Activated naive CD8-positive, alpha-beta T cell treated with anti-CD3 and anti-CD28 coated beads, Interleukin-2, amount 10 ng/mL, durations not matched to agents 7 days and 5 days (primary cell): ENCODE data around the gene EMC9. TPM values are rescaled to one million over a fixed set of nuclear protein-coding genes. Genes with fewer than 3 reads are reported as not detected.

Experiments used
- ATAC-seq: fragments of 150-1000 bp; cut with Tn5 transposase; one replicate; pipeline ENCODE4 v1.10.0; 2021; ENCODE audit warnings: low read depth, moderate library complexity
- POLR2A ChIA-PET: fragments of 350-600 bp; sonication (Branson Sonifier 250); formaldehyde crosslinking; loops from one replicate; lab custom pipeline; 2021; ENCODE audit warnings: antibody characterized with exemption; lab: Charles Lee
- DNase-seq: peaks from one replicate; pipeline ENCODE4 v3.0.0; 2021
- H3K27ac Mint-ChIP-seq: one replicate; pipeline ENCODE4 v1.8.0; 2022; ENCODE audit warnings: mild to moderate bottlenecking, mixed read lengths
- H3K27me3 Mint-ChIP-seq: one replicate; pipeline ENCODE4 v1.8.0; 2022; ENCODE audit warnings: mild to moderate bottlenecking, moderate library complexity, mixed read lengths
- H3K36me3 Mint-ChIP-seq: one replicate; pipeline ENCODE4 v1.8.0; 2021; ENCODE audit warnings: mild to moderate bottlenecking, mixed read lengths
- H3K4me1 Mint-ChIP-seq: one replicate; pipeline ENCODE4 v1.8.0; 2021; ENCODE audit warnings: mixed read lengths
- H3K4me3 Mint-ChIP-seq: one replicate; pipeline ENCODE4 v1.8.0; 2022; ENCODE audit warnings: mild to moderate bottlenecking, moderate library complexity, mixed read lengths
- H3K9me3 Mint-ChIP-seq: one replicate; pipeline ENCODE4 v1.8.0; 2021; ENCODE audit warnings: mixed read lengths
- total RNA-seq, 2 experiments: library from RNA; stranded (reverse); gene quantifications; one replicate each; pipeline ENCODE4 v1.2.3, GENCODE V29; 2021

Gene EMC9
- total RNA-seq, 2 experiments from 2014 or later: 41.6 to 43.9 TPM

- H3K36me3 Mint-ChIP-seq: peaks cover 9% of the 10 kb centered on the region
- POLR2A ChIA-PET: interaction anchor here (1.0 to 5.6 kb wide), 6 partner anchors 9 to 81 kb away, joined by 3 to 51 read pairs (median 6); partner anchors contain the start of genes CHMP4A, DCAF11, IRF9 and NRL
- no peak overlapping the region for H3K4me3 Mint-ChIP-seq
Measured at GRCh38 chr14:24131549-24131966, 9.8 kb downstream of the EMC9 start.

GRCh38 chr14:24130717-24131548, 10.5 kb downstream of the EMC9 start:
- no peak for ATAC-seq
- POLR2A ChIA-PET: interaction anchor here (1.2 to 5.6 kb wide), 5 partner anchors 9 to 33 kb away, joined by 3 to 51 read pairs (median 9); partner anchors contain the start of genes DCAF11, IRF9, NRL and PSME2
- peak overlapping the region; percentile 38 for H3K27ac Mint-ChIP-seq

More at GRCh38 chr14:24131549-24131966, 9.8 kb downstream of the EMC9 start:
- ATAC-seq (no peak), DNase-seq (no peak)
- H3K27ac Mint-ChIP-seq: peak overlapping the region; percentile 88
- no peaks in the 10 kb centered on the region for H3K27me3 Mint-ChIP-seq
- H3K4me1 Mint-ChIP-seq: peaks cover 25% of the 10 kb centered on the region
- H3K9me3 Mint-ChIP-seq: no peaks in the 10 kb centered on the region

GRCh38 chr14:24130380-24130716, 11.0 kb downstream of the EMC9 start, which contains the start of gene FITM1:
Gene FITM1, plus strand, starts transcription at chr14:24130659. Its CDS starts 905 bp downstream, at chr14:24131564.
- POLR2A ChIA-PET: interaction anchor here (1.2 to 5.6 kb wide), 2 partner anchors 14 to 34 kb away, joined by 3 to 51 read pairs; partner anchors contain the start of genes DCAF11 and NRL
- peak within 1 kb of the TSS; percentile 38 for H3K27ac Mint-ChIP-seq
- ATAC-seq (no peak), DNase-seq (no peak)
- no peaks in the 10 kb centered on the region for H3K9me3 Mint-ChIP-seq
- H3K4me3 Mint-ChIP-seq: no peak within 1 kb of the TSS
- H3K27me3 Mint-ChIP-seq: no peaks in the 10 kb centered on the region
- H3K36me3 Mint-ChIP-seq: peaks cover 8% of the 10 kb centered on the region
- peaks cover 23% of the 10 kb centered on the region for H3K4me1 Mint-ChIP-seq

More at GRCh38 chr14:24130717-24131548, 10.5 kb downstream of the EMC9 start:
- Mint-ChIP-seq H3K36me3 (peaks cover 8% of the 10 kb centered on the region), H3K9me3 (no peaks in the 10 kb centered on the region), H3K27me3 (no peaks in the 10 kb centered on the region), H3K4me1 (peaks cover 25% of the 10 kb centered on the region), H3K4me3 (no peak overlapping the region)
- DNase-seq: no peak

DNA sequence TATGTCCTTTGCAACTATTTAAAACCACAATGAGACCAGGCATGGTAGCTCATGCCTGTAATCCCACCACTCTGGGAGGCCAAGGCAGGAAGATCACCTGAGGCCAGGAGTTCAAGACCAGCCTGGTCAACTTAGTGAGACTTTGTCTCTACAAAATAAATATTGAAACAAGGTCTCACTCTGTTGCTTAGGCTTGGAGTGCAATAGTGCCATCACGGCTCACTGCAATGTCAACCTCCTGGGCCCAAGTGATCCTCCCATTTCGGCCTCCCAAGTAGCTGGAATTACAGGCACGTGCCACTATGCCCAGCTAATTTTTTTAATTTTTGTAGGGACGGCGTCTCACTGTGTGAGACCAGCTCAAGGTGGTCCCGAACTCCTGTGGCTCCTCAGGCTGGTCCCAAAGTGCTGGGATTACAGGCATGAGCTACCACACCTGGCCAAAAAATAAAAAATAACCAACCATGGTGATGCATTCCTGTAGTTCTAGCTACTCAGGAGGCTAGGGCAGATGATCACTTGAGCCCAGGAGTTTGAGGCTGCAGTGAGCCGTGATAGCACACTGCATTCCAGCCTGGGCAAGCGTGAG, 11.9 kb downstream of the EMC9 start:
- H3K36me3 Mint-ChIP-seq: peaks cover 10% of the 10 kb centered on the region
- ATAC-seq (no peak), DNase-seq (no peak)
- no peak overlapping the region for H3K4me3 Mint-ChIP-seq
- peaks cover 18% of the 10 kb centered on the region for H3K4me1 Mint-ChIP-seq
- H3K27ac Mint-ChIP-seq: no peak overlapping the region
- H3K27me3 Mint-ChIP-seq: no peaks in the 10 kb centered on the region
- H3K9me3 Mint-ChIP-seq: no peaks in the 10 kb centered on the region
- POLR2A ChIA-PET: interaction anchor here (1.3 to 5.6 kb wide), 2 partner anchors 12 to 13 kb away, joined by 4 to 51 read pairs; partner anchors contain the start of genes DCAF11, EMC9 and NRL

DNA sequence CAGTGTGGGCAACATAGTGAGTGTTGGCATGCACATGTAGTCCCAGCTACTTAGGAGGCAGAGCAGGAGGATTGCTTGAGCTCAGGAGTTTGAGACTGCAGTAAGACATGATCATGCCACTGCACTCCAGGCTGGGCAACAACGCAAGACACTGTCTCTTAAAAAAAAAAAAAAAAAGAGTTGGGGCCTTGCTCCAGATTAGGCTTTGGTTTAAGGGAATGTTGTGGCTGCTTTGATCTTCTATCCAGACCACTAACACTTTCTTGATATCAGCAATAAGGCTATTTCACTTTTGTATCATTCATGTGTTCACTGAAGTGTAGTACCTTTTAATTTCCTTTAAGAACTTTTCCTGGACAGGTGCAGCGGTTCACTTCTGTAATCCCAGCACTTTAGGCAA, 13.7 kb downstream of the EMC9 start:
- POLR2A ChIA-PET: interaction anchor here (1.2 to 5.9 kb wide), 3 partner anchors 8 to 14 kb away, joined by 3 to 43 read pairs (median 7); partner anchors contain the start of genes DCAF11, EMC9, NRL and PSME1
- Mint-ChIP-seq H3K27ac (no peak overlapping the region), H3K36me3 (peaks cover 14% of the 10 kb centered on the region), H3K9me3 (no peaks in the 10 kb centered on the region), H3K4me1 (peaks cover 13% of the 10 kb centered on the region), H3K27me3 (no peaks in the 10 kb centered on the region), H3K4me3 (no peak overlapping the region)
- DNase-seq (no peak), ATAC-seq (no peak)

DNA sequence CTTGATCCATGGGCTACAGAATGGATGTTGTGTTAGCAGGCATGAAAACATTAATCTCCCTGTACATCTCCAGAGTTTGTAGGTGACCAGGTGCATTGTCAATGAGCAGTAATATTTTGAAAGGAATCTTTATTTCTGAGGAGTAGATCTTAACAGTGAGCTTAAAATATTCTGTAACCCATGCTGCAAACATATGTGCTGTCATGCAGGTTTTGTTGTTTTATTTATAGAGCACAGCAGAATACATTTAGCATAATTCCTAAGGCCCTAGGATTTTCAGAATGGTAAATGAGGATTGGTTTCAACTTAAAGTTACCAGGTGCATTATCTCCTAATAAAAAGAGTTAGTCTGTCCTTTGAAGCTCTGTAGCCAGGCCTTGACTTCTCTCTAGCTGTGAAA, 14.5 kb downstream of the EMC9 start:
- Mint-ChIP-seq H3K27me3 (no peaks in the 10 kb centered on the region), H3K4me1 (peaks cover 8% of the 10 kb centered on the region), H3K4me3 (no peak overlapping the region), H3K36me3 (peaks cover 20% of the 10 kb centered on the region), H3K27ac (no peak overlapping the region), H3K9me3 (no peaks in the 10 kb centered on the region)
- POLR2A ChIA-PET: interaction anchor here (0.7 to 5.9 kb wide), 7 partner anchors 9 to 34 kb away, joined by 3 to 43 read pairs (median 7); partner anchors contain the start of genes DCAF11, EMC9, IRF9 and NRL
- DNase-seq: no peak
- no peak for ATAC-seq

GRCh38 chr14:24123424-24124417, 17.7 kb downstream of the EMC9 start:
- POLR2A ChIA-PET: interaction anchor here (5.8 to 5.9 kb wide), 2 partner anchors 9 to 12 kb away, joined by 29 to 43 read pairs; partner anchors contain the start of genes DCAF11, NRL and PSME1
- H3K27ac Mint-ChIP-seq: peak overlapping the region; percentile 19
- ATAC-seq: no peak

GRCh38 chr14:24122898-24123297, 18.5 kb downstream of the EMC9 start:
- DNase-seq (no peak), ATAC-seq (no peak)
- POLR2A ChIA-PET: interaction anchor here (0.9 to 5.9 kb wide), 4 partner anchors 8 to 19 kb away, joined by 3 to 43 read pairs (median 16); partner anchors contain the start of genes DCAF11, EMC9, NRL and PSME1
- Mint-ChIP-seq H3K27me3 (no peaks in the 10 kb centered on the region), H3K36me3 (peaks cover 28% of the 10 kb centered on the region), H3K4me1 (peaks cover 11% of the 10 kb centered on the region), H3K9me3 (no peaks in the 10 kb centered on the region), H3K4me3 (no peak overlapping the region), H3K27ac (no peak overlapping the region)

More at GRCh38 chr14:24123424-24124417, 17.7 kb downstream of the EMC9 start:
- peaks cover 22% of the 10 kb centered on the region for H3K36me3 Mint-ChIP-seq
- no peak overlapping the region for H3K4me3 Mint-ChIP-seq
- H3K4me1 Mint-ChIP-seq: peaks cover 5% of the 10 kb centered on the region
- no peak for DNase-seq
- H3K27me3 Mint-ChIP-seq: no peaks in the 10 kb centered on the region
- no peaks in the 10 kb centered on the region for H3K9me3 Mint-ChIP-seq

DNA sequence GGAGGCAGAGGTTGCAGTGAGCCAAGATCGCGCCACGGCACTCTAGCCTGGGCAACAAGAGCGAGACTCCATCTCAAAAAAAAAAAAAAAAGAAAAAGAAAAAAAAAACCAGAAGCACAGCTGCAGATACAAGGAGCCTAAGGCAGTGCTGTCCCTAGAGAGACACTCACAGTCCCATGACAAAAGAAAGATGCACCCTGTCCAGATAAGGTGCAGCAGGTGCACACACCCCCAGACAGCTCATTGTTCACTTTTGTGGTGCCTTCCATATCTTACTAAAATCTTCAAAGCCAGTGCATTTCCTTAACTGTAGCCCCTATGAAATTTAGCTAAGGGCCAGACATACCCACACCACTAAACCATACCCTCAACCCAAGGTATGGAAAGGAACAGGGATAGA, 19.0 kb downstream of the EMC9 start:
- H3K4me3 Mint-ChIP-seq: no peak overlapping the region
- no peaks in the 10 kb centered on the region for H3K9me3 Mint-ChIP-seq
- peaks cover 32% of the 10 kb centered on the region for H3K36me3 Mint-ChIP-seq
- H3K27ac Mint-ChIP-seq: no peak overlapping the region
- H3K4me1 Mint-ChIP-seq: peaks cover 9% of the 10 kb centered on the region
- no peak for ATAC-seq
- DNase-seq: no peak
- POLR2A ChIA-PET: interaction anchor here (0.9 to 5.8 kb wide), 3 partner anchors 9 to 19 kb away, joined by 3 to 29 read pairs (median 3); partner anchors contain the start of genes EMC9 and PSME1
- no peaks in the 10 kb centered on the region for H3K27me3 Mint-ChIP-seq

GRCh38 chr14:24121210-24121609, 20.2 kb downstream of the EMC9 start:
- ATAC-seq: no peak
- peaks cover 14% of the 10 kb centered on the region for H3K4me1 Mint-ChIP-seq
- H3K36me3 Mint-ChIP-seq: peaks cover 39% of the 10 kb centered on the region
- no peak overlapping the region for H3K27ac Mint-ChIP-seq
- H3K27me3 Mint-ChIP-seq: no peaks in the 10 kb centered on the region
- no peak for DNase-seq
- POLR2A ChIA-PET: interaction anchor here (5.8 to 8.3 kb wide), 2 partner anchors 15 to 17 kb away, joined by 29 to 176 read pairs; partner anchors contain the start of genes EMC9 and PSME1
- H3K4me3 Mint-ChIP-seq: no peak overlapping the region
- H3K9me3 Mint-ChIP-seq: no peaks in the 10 kb centered on the region

DNA sequence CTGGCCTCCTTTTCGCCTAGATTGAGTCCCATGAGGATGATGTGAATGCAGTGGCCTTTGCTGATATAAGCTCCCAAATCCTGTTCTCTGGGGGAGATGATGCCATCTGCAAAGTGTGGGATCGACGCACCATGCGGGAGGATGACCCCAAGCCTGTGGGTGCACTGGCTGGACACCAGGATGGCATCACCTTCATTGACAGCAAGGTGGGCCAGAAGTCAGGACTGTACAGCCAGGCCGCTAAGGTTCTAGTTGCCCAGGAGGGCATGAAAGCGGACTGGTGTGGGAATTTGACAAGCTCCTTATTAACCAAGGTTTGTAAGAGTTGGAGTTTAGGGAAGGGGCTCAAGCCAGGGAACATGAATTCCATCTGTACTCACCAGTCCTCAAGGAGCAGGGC, 21.7 kb downstream of the EMC9 start:
- POLR2A ChIA-PET: interaction anchor here (0.9 to 8.3 kb wide), 2 partner anchors 18 to 111 kb away, joined by 4 to 176 read pairs; partner anchors contain the start of genes EMC9 and PSME1
- ATAC-seq (no peak), DNase-seq (no peak)
- Mint-ChIP-seq H3K27me3 (no peaks in the 10 kb centered on the region), H3K4me3 (no peak overlapping the region), H3K36me3 (peaks cover 45% of the 10 kb centered on the region), H3K27ac (no peak overlapping the region), H3K4me1 (peaks cover 19% of the 10 kb centered on the region), H3K9me3 (no peaks in the 10 kb centered on the region)

GRCh38 chr14:24117179-24117578, 24.2 kb downstream of the EMC9 start:
- Mint-ChIP-seq H3K27ac (no peak overlapping the region), H3K4me1 (peaks cover 19% of the 10 kb centered on the region), H3K4me3 (no peak overlapping the region), H3K36me3 (peaks cover 32% of the 10 kb centered on the region), H3K9me3 (no peaks in the 10 kb centered on the region), H3K27me3 (no peaks in the 10 kb centered on the region)
- DNase-seq (no peak), ATAC-seq (no peak)
- POLR2A ChIA-PET: interaction anchor here (0.8 to 8.3 kb wide), 6 partner anchors 8 to 44 kb away, joined by 3 to 176 read pairs (median 77); partner anchors contain the start of genes EMC9, FITM1, IRF9 and PCK2
